ENCODE data around the gene LGALS14.

GRCh38 chr19:39736088-39736487 lies 31.8 kb downstream of the LGALS14 start:
- no peak for TF ChIP-seq CTCF (IDR thresholded peaks at IDR 0.05)
- TF ChIP-seq EP300 (IDR thresholded peaks at IDR 0.05), result no peak
- no peak for TF ChIP-seq POLR2AphosphoS5 (IDR thresholded peaks at IDR 0.05)
